K562 (cell line): ENCODE data around the gene ZNF835. TPM values are rescaled to one million over a fixed set of nuclear protein-coding genes. Genes with fewer than 3 reads are reported as not detected.

Experiments used
- ATAC-seq: fragments of 200-7000 bp; cut with Tn5 transposase; 3 replicates; pipeline ENCODE4 v1.9.1; 2020; ENCODE audit warnings: moderate library complexity
- BruUV-seq: library from RNA; stranded (reverse); fragments of 400-500 nt; replicated peaks from 2 replicates; lab custom pipeline; 2021; lab: Mats Ljungman, UMichigan
- CTCF ChIA-PET: fragments of 300-600 bp; formaldehyde crosslinking; extraction: SDS; loops from one replicate; lab custom pipeline; 2021; ENCODE audit warnings: low intra/inter-chr PET ratio; lab: Yijun Ruan, JAX
- POLR2A ChIA-PET: fragments of 300-600, 350-650 bp; sonication (Branson Sonifier 250); formaldehyde crosslinking; extraction: SDS; loops from one replicate; lab custom pipeline; 2021; ENCODE audit warnings: antibody characterized with exemption, inconsistent platforms; lab: Yijun Ruan, JAX
- DNase-seq, 4 experiments: peaks; one replicate each; pipeline versions ENCODE4 v3.0.0 to v3.0.0-alpha.2; 2011 to 2018; ENCODE audit warnings: low spot score in 3 of 4, mixed read lengths in 3 of 4; ENCODE audit errors: extremely low read depth in 1 of 4
- FAIRE-seq: peaks from 2 replicates; lab custom pipeline; 2011; peaks lifted over from hg19 to GRCh38; lab: Jason Lieb, UNC
- H2AFZ ChIP-seq: 2 replicates; pipeline ENCODE4 v1.6.0; 2011; ENCODE audit warnings: low read depth, low read length, control low read depth, inconsistent platforms
- H3K27ac ChIP-seq: fragments of 200-600 bp; 3 replicates; pipeline ENCODE4 v1.8.0; 2011; ENCODE audit warnings: low read depth, mild to moderate bottlenecking, control low read depth, inconsistent platforms, low read length, moderate library complexity, mixed read lengths; ENCODE audit errors: extremely low read depth
- H3K27me3 ChIP-seq, 2 experiments: fragments of 300-600 bp in 1 of 2; 2 replicates in 1 of 2; 3 replicates in 1 of 2; pipeline versions ENCODE4 v1.6.0 to v1.8.0; 2011; ENCODE audit warnings: inconsistent platforms in 2 of 2, low read length in 2 of 2, mild to moderate bottlenecking in 1 of 2, mixed read lengths in 1 of 2, moderate library complexity in 1 of 2; ENCODE audit not compliant: control insufficient read depth in 2 of 2, insufficient read depth in 2 of 2
- H3K36me3 ChIP-seq: fragments of 300-600 bp; 3 replicates; pipeline ENCODE4 v1.8.0; 2011; ENCODE audit warnings: mild to moderate bottlenecking, low read length, inconsistent platforms; ENCODE audit not compliant: control insufficient read depth, insufficient read depth
- H3K4me1 ChIP-seq, 2 experiments: fragments of 200-600 bp in 1 of 2; replicated peaks in 1 of 2; 2 replicates in 1 of 2; 3 replicates in 1 of 2; pipeline versions ENCODE4 v1.5.1 to v1.8.0; 2011; ENCODE audit warnings: inconsistent platforms in 2 of 2, low read length in 2 of 2, mild to moderate bottlenecking in 1 of 2, mixed read lengths in 1 of 2, moderate library complexity in 1 of 2; ENCODE audit not compliant: control insufficient read depth in 2 of 2, insufficient read depth in 2 of 2
- H3K4me2 ChIP-seq: 2 replicates; pipeline ENCODE4 v1.6.1; 2011; ENCODE audit warnings: low read length, control low read depth, inconsistent platforms, mixed read lengths; ENCODE audit not compliant: insufficient read depth
- H3K4me3 ChIP-seq: fragments of 200-600 bp; sonication (generic), shearing (Covaris generic); 2 replicates; pipeline ENCODE4 v1.5.1; 2016; ENCODE audit warnings: control low read depth, inconsistent platforms
- H3K79me2 ChIP-seq: fragments of 200-600 bp; 3 replicates; pipeline ENCODE4 v1.8.0; 2011; ENCODE audit warnings: low read length, inconsistent platforms; ENCODE audit not compliant: control insufficient read depth, insufficient read depth
- H3K9ac ChIP-seq, 2 experiments: 2 replicates each; pipeline versions ENCODE4 v1.6.0 to v1.6.1; 2011; ENCODE audit warnings: low read depth in 2 of 2, low read length in 2 of 2, control low read depth in 1 of 2, inconsistent platforms in 1 of 2, mild to moderate bottlenecking in 1 of 2, mixed read lengths in 1 of 2; ENCODE audit not compliant: insufficient read depth in 1 of 2
- H3K9me1 ChIP-seq: one replicate; pipeline ENCODE4 v1.6.0; 2011; ENCODE audit warnings: inconsistent platforms, mild to moderate bottlenecking, low read length, moderate library complexity; ENCODE audit not compliant: control insufficient read depth, insufficient read depth
- H3K9me3 ChIP-seq: replicated peaks from 2 replicates; pipeline ENCODE4 v1.5.1; 2011; ENCODE audit warnings: low read depth, low read length, inconsistent platforms; ENCODE audit not compliant: control insufficient read depth, insufficient read depth
- H4K20me1 ChIP-seq: replicated peaks from 2 replicates; pipeline ENCODE4 v1.6.1; 2011; ENCODE audit warnings: low read length, inconsistent platforms, mixed read lengths; ENCODE audit not compliant: control insufficient read depth, insufficient read depth
- AFF4 ChIP-seq: sonication (generic); formaldehyde crosslinking; IDR thresholded peaks from 2 replicates; pipeline ENCODE4 v1.8.0; 2023; ENCODE audit warnings: mild to moderate bottlenecking, missing genetic modification reagents
- CBFA2T3 ChIP-seq: fragments of 450-650 bp; IDR thresholded peaks from 2 replicates; pipeline ENCODE4 v1.6.1; 2017
- FIP1L1 ChIP-seq: fragments of 200-400 bp; formaldehyde crosslinking; IDR thresholded peaks from 2 replicates; pipeline ENCODE4 v1.6.1; 2018; ENCODE audit warnings: mild to moderate bottlenecking, low read depth, low read length; ENCODE audit not compliant: poor library complexity, severe bottlenecking
- GTF2F1 ChIP-seq: IDR thresholded peaks from 2 replicates; pipeline ENCODE4 v1.6.1; 2011; ENCODE audit warnings: low read depth, low read length, improper control_type of control experiment
- HDAC3 ChIP-seq: fragments of 450-650 bp; IDR thresholded peaks from 2 replicates; pipeline ENCODE4 v1.6.1; 2018; ENCODE audit warnings: borderline replicate concordance, mild to moderate bottlenecking, moderate library complexity; ENCODE audit not compliant: partially characterized antibody
- KLF16 ChIP-seq: IDR thresholded peaks from 2 replicates; pipeline ENCODE4 v1.6.1; 2016; ENCODE audit warnings: antibody characterized with exemption
- MGA ChIP-seq: fragments of 450-650 bp; IDR thresholded peaks from 2 replicates; pipeline ENCODE4 v1.6.1; 2016; ENCODE audit warnings: mild to moderate bottlenecking, moderate library complexity
- NEUROD1 ChIP-seq: fragments of 150-350 bp; IDR thresholded peaks from 2 replicates; pipeline ENCODE4 v1.6.1; 2014; ENCODE audit warnings: borderline replicate concordance, low read length, low read depth; ENCODE audit not compliant: partially characterized antibody
- WGBS: fragments of 100-300 bp; shearing (Covaris generic); methylation state at CpG from one replicate; pipeline ENCODE4 v1.1.6; 2016; ENCODE audit warnings: low coverage, mixed read lengths; ENCODE audit not compliant: insufficient coverage; ENCODE audit errors: missing lambda C conversion rate; 5-methylcytosine and 5-hydroxymethylcytosine counted together
- in situ Hi-C: fragments of 300-500 bp; cut with MboI; formaldehyde crosslinking; loops from 4 replicates; pipeline ENCODE4 v1.15.0; 2018; ENCODE audit warnings: inconsistent platforms, mixed read lengths
- intact Hi-C: fragments of 100-400 bp; cut with micrococcal nuclease; formaldehyde crosslinking; loops from 2 replicates; pipeline ENCODE4 v1.14.2; 2022
- polyA plus RNA-seq, 8 experiments: library from polyadenylated mRNA; depleted of rRNA in 4 of 8; stranded (reverse) in 5 of 8; unstranded in 3 of 8; fragments of >200 nt; fragmentation: Nextera tagmentation in 2 of 8; fragmentation: Illumina TruSeq in 1 of 8; extraction: Ambion mirVana in 2 of 8; extraction: Trizol in 1 of 8; gene quantifications; 2 replicates each; pipeline versions ENCODE4 v1.2.1 to v1.2.3, GENCODE V29; 2011 to 2014; ENCODE audit warnings: inconsistent platforms in 1 of 8, missing spikeins in 1 of 8
- total RNA-seq, 7 experiments: library from RNA; depleted of rRNA in 6 of 7; stranded (reverse); fragments of >200 nt in 6 of 7; fragmentation: Illumina TruSeq in 2 of 7; extraction: Trizol in 2 of 7; gene quantifications; 2 replicates each; pipeline versions ENCODE4 v1.2.1 to v1.2.3, GENCODE V29; 2011 to 2021; ENCODE audit warnings: low replicate concordance in 1 of 7

ZNF835 gene
- total and polyA plus RNA-seq, 9 of the 15 experiments (the other 6 are each of a cell fraction or from before 2014, with no cell fraction given) = not detected

DNA sequence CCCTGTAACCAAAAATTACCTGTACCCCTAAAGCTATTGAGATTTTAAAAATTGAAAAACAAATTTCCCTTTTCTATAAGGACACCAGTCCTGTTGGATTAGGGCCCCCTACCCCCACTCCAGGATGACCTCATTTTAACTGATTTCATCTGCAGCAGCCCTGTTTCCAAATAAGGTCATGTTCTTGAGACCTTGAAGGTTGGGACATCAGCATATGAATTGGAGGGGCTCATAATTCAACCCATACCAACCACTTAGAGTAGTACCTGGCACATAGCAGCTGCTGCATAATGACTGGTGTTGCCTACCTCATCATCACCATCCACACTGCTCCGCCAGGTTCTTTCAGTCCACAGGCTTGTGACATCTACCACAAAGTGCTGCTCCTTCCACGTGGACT lies 58.8 kb downstream of the ZNF835 start:
- H3K9ac ChIP-seq = no peak overlapping the region
- no peaks in the 10 kb centered on the region for H3K27me3 ChIP-seq
- ATAC-seq (no peak), FAIRE-seq (no peak), DNase-seq (no peak)
- no TSS peak for BruUV-seq
- no peaks in the 10 kb centered on the region for H3K79me2 ChIP-seq
- H3K4me1 ChIP-seq = no peaks in the 10 kb centered on the region
- no peaks in the 10 kb centered on the region for H3K9me1 ChIP-seq
- H4K20me1 ChIP-seq = no peaks in the 10 kb centered on the region
- WGBS = 0% methylated on average over 2 of the region's 2 CpGs
- no peak overlapping the region for H2AFZ ChIP-seq
- intact Hi-C loops (no loop called here), in situ Hi-C loops (no loop called here)
- no peaks in the 10 kb centered on the region for H3K36me3 ChIP-seq
- H3K27ac ChIP-seq = no peak overlapping the region
- CTCF ChIA-PET = no interaction called here
- POLR2A ChIA-PET = no interaction called here
- no peaks in the 10 kb centered on the region; the same call in 1 of the 2 replicates for H3K9me3 ChIP-seq
- H3K4me3 ChIP-seq = no peak overlapping the region
- H3K4me2 ChIP-seq = no peak overlapping the region
- no peak for TF ChIP-seq HDAC3
- TF ChIP-seq AFF4 (CRISPR knock-in tag) = no peak
- TF ChIP-seq MGA = no peak
- no peak for TF ChIP-seq FIP1L1
- no peak for TF ChIP-seq GTF2F1
- no peak for TF ChIP-seq NEUROD1
- TF ChIP-seq CBFA2T3 = no peak
- no peak for TF ChIP-seq KLF16
